Gastroesophageal sphincter (tissue), 4 donors: ENCODE data around the gene SHOC2. TPM values are rescaled to one million over a fixed set of nuclear protein-coding genes. Genes with fewer than 3 reads are reported as not detected.
A peak's percentile ranks its signal among the peaks of the same experiment; 100 is the strongest.

Experiments used
- ATAC-seq: fragments of 150-250 bp; one replicate; pipeline ENCODE4 v1.9.1; 2016; ENCODE audit warnings: mild to moderate bottlenecking, moderate library complexity
- H3K27ac ChIP-seq, 4 donors: fragments of 200-600 bp; sonication (generic) in 3 of 4; 1 replicate in 3 of 4; 2 replicates in 1 of 4; pipeline ENCODE4 v1.5.1; 2016 to 2019
- H3K27me3 ChIP-seq: fragments of 200-600 bp; sonication (generic); one replicate; pipeline ENCODE4 v1.5.1; 2019
- H3K36me3 ChIP-seq, 2 donors: fragments of 200-600 bp; sonication (generic); one replicate each; pipeline ENCODE4 v1.5.1; 2019; ENCODE audit warnings: control low read depth in 1 of 2
- H3K4me1 ChIP-seq, 3 donors: fragments of 200-600 bp; sonication (generic); 1 replicate in 2 of 3; 2 replicates in 1 of 3; pipeline ENCODE4 v1.5.1; 2016 to 2019; ENCODE audit warnings: control low read depth in 2 of 3
- H3K4me3 ChIP-seq, 2 donors: fragments of 200-600 bp; sonication (generic); one replicate each; pipeline ENCODE4 v1.5.1; 2019; ENCODE audit warnings: mild to moderate bottlenecking in 1 of 2, moderate library complexity in 1 of 2
- H3K9me3 ChIP-seq, 3 donors: fragments of 200-600 bp; sonication (generic); one replicate each; pipeline ENCODE4 v1.5.1; 2017 to 2019; ENCODE audit warnings: control low read depth in 2 of 3
- EP300 ChIP-seq: sonication (generic); formaldehyde crosslinking; IDR thresholded peaks from one replicate; pipeline ENCODE4 v1.6.1; 2017; ENCODE audit warnings: antibody characterized with exemption, mild to moderate bottlenecking
- POLR2A ChIP-seq, 2 donors: fragments of 450-650 bp; IDR thresholded peaks; one replicate each; pipeline ENCODE4 v1.6.1; 2017; ENCODE audit warnings: antibody characterized with exemption in 2 of 2, mild to moderate bottlenecking in 2 of 2, moderate library complexity in 1 of 2
- POLR2AphosphoS5 ChIP-seq: sonication (generic); formaldehyde crosslinking; IDR thresholded peaks from one replicate; pipeline ENCODE4 v1.6.1; 2017; ENCODE audit warnings: antibody characterized with exemption
- WGBS, 2 donors: methylation state at CpG; one replicate each; pipeline ENCODE4 v1.1.5; 2018; ENCODE audit warnings: low coverage in 1 of 2; 5-methylcytosine and 5-hydroxymethylcytosine counted together
- total RNA-seq, 4 donors: library from RNA; depleted of rRNA; stranded (reverse); fragments of >200 nt; gene quantifications; one replicate each; pipeline ENCODE4 v1.1.0, GENCODE V29; 2016
- TF ChIP-seq, protein P1 (sequence below), 4 experiments: fragments of 200-600 bp in 2 of 4; fragments of 450-650 bp in 2 of 4; sonication (generic) in 1 of 4; IDR thresholded peaks; one replicate each; pipeline ENCODE4 v1.5.1; 2017 to 2019; ENCODE audit warnings: antibody characterized with exemption in 4 of 4, mild to moderate bottlenecking in 2 of 4, moderate library complexity in 2 of 4

SHOC2 gene
- total RNA-seq, 4 donors from 2014 or later = 50.5 to 66.0 (median 58.4) TPM

DNA sequence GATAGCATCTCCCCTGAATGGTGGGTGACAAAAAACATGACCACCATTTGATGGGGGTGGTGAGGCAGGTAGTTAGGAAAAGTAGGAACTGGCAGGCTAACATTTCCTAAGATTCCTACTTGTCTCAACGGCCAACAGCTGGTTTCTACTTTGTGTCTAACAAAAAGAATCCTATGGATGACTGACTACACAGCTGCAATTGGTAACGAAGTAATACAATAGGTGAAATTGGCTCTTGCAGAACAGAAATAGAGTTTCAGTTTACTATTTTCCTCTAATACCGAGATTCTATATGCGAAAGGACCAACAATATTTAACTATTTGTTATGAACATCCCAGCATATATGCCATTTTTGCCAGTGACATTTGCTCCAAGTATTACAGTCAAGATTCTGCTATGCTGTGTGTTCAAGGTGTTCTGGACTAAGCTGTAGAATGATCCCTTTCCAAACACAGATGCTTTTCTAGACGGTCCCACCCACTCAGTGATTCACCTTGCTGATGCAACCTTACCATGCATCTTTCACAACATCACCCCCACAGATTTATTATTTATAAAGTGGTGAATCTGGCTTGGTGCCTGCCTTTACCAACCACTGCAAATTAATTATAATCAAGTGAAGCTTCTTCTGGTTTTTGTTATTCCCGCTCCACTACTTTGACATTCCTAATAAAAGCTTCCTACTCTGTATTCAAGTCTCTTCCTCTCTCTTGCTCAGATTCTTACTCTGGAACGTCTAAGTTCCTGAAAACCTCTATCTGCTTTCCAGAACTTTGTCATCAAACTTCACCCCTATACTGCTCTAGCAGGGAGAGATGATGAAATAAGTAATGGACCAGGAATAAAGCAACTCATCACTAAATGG lies 17.2 kb upstream of the SHOC2 start:
- ATAC-seq = peak; percentile 84
- WGBS, 2 donors = 63 to 70% methylated on average over 7 of the region's 7 CpGs
- no peak overlapping the region for H3K4me3 ChIP-seq
- peaks cover 0 to 54% of the 10 kb centered on the region in 2 donors for H3K36me3 ChIP-seq
- peaks cover 0 to 19% (median 0%) of the 10 kb centered on the region in 3 donors for H3K4me1 ChIP-seq
- H3K27ac ChIP-seq = peak overlapping the region in 2 of 4 donors; percentile 40 to 49
- peak; percentile 76 for TF ChIP-seq POLR2AphosphoS5
- no peak for TF ChIP-seq EP300
- H3K27me3 ChIP-seq = no peaks in the 10 kb centered on the region
- no peaks in the 10 kb centered on the region for H3K9me3 ChIP-seq

DNA sequence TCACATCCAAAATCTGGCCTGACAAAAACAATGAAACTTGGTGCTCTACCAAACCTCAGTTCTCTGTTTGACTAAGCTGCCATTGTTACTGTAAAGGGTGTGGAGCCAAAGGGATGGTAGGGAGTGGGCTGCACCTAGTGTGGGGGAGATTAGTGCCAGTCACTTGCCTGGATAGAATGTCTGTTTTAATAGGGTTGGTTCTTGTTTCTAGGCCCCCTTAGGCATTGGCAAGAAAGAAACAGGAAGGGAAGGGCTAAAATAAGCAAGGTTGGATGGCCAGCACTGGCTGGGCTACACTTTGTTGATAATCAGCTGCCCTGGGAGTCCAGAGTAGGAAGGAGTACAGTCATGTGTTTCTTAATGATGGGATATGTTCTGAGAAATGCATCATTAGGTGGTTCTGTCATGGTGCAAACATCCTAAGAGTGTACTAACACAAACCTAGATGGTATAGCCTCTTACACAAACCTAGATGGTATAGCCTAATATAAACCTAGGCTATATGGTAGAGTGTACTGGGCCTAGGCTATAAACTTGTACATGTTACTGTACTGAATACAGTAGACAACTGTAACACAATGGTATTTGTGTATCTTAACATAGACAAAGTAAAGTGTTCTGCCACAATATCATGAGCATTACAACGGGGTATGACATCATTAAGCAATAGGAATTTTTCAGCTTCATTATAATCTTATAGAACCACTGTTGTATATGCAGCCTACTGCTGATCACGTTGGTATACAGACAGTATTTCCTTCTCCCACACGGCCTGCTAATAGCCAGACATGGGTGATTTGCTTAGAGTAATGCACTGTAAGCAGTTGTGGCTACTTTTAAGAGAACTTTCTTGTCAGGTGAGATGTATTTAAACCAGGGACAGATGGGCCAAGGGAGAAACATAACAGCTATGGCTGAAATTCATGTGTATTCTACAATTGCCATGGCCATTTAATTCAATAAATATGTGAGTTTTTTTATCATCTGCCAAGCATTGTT lies 15.8 kb upstream of the SHOC2 start:
- 85 to 86% methylated on average over 3 of the region's 3 CpGs for WGBS, 2 donors
- Histone ChIP-seq H3K36me3 (peaks cover 0 to 41% of the 10 kb centered on the region in 2 donors), H3K27me3 (no peaks in the 10 kb centered on the region), H3K4me3 (no peak overlapping the region), H3K9me3 (no peaks in the 10 kb centered on the region), H3K27ac (no peak overlapping the region), H3K4me1 (peaks cover 0 to 17% (median 0%) of the 10 kb centered on the region in 3 donors)
- TF ChIP-seq, protein P1, sequence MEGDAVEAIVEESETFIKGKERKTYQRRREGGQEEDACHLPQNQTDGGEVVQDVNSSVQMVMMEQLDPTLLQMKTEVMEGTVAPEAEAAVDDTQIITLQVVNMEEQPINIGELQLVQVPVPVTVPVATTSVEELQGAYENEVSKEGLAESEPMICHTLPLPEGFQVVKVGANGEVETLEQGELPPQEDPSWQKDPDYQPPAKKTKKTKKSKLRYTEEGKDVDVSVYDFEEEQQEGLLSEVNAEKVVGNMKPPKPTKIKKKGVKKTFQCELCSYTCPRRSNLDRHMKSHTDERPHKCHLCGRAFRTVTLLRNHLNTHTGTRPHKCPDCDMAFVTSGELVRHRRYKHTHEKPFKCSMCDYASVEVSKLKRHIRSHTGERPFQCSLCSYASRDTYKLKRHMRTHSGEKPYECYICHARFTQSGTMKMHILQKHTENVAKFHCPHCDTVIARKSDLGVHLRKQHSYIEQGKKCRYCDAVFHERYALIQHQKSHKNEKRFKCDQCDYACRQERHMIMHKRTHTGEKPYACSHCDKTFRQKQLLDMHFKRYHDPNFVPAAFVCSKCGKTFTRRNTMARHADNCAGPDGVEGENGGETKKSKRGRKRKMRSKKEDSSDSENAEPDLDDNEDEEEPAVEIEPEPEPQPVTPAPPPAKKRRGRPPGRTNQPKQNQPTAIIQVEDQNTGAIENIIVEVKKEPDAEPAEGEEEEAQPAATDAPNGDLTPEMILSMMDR (IDR thresholded peaks at IDR 0.05) = no peak
- TF ChIP-seq EP300 = no peak
- no peak for TF ChIP-seq POLR2A (IDR thresholded peaks at IDR 0.05)
- no peak for TF ChIP-seq POLR2AphosphoS5
- no peak for ATAC-seq

DNA sequence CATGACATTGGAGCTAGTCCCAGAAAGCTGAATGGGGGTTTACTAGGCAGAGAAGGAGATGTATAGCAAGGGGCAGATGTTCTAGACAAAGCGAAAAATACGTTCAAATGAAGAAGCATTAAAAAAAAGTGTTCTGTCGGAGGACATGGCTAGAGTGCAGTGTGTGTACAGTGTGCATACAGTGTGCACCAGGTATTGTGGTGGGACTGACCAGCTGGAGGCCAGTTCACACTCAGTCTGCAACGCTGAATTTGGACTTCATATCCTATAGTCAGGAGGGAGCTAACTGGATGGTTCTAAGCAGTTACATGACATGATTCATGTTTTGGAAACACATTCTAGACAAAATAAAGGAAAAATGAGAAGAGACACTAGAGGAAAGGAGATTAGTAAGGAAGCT lies 9.3 kb upstream of the SHOC2 start:
- Histone ChIP-seq H3K9me3 (no peaks in the 10 kb centered on the region), H3K4me3 (no peak overlapping the region), H3K27ac (no peak overlapping the region), H3K4me1 (no peaks in the 10 kb centered on the region), H3K27me3 (no peaks in the 10 kb centered on the region), H3K36me3 (peaks cover 0 to 15% of the 10 kb centered on the region in 2 donors)
- no peak for TF ChIP-seq POLR2AphosphoS5
- TF ChIP-seq, protein P1 (IDR thresholded peaks at IDR 0.05) = no peak
- TF ChIP-seq EP300 = no peak
- no peak for TF ChIP-seq POLR2A (IDR thresholded peaks at IDR 0.05)
- ATAC-seq = no peak
- 48 to 66% methylated on average over 2 to 4 of the region's 4 CpGs for WGBS, 2 donors

DNA sequence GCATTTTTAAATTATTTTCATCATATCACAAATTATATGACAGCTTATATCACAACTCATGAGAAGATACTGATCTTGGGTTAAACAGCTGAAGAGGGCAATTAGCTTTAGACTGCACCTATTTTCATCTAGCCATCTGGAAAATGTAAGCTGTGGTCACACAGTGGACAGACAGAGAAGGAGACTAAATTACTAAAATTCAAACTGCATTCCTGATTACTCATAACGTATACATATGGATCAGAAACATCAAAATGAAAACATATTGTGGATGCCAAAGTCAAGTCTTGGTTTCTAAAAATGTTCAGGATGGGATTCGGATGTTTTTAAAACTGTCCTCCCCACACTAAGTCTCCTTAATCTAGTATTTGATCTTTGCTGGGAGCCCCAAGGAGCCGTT lies 7.0 kb upstream of the SHOC2 start:
- Histone ChIP-seq H3K27me3 (no peaks in the 10 kb centered on the region), H3K27ac (no peak overlapping the region), H3K4me3 (no peak overlapping the region), H3K4me1 (peaks cover 0 to 8% (median 0%) of the 10 kb centered on the region in 3 donors), H3K9me3 (no peaks in the 10 kb centered on the region), H3K36me3 (peaks cover 0 to 6% of the 10 kb centered on the region in 2 donors)
- WGBS, 2 donors = 39 to 52% methylated on average over 3 of the region's 3 CpGs
- TF ChIP-seq POLR2A (IDR thresholded peaks at IDR 0.05) (no peak), POLR2AphosphoS5 (no peak), EP300 (no peak)
- TF ChIP-seq, protein P1 (IDR thresholded peaks at IDR 0.05) = no peak
- ATAC-seq = no peak

DNA sequence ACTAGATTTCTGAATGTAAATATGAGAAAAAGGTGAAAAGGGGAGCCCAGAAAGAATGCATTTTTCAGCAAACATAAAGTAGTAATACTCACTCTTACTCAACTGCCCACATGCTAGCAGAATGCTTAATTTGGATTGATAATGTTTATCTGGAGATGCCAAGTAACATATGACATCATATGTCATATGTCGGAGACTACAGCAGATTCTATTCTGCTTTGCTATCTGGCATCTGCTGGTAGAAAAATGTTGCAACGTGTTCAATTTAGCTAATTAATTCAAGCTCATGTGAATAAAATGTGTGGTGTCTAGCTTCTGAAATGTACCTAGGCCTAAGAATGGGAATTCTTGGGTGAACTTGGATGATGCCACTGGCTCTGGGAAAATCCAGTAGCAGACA lies 5.0 kb upstream of the SHOC2 start:
- Histone ChIP-seq H3K9me3 (no peaks in the 10 kb centered on the region), H3K36me3 (peaks cover 0 to 6% of the 10 kb centered on the region in 2 donors), H3K4me1 (peaks cover 4 to 16% (median 5%) of the 10 kb centered on the region in 3 donors), H3K27ac (no peak overlapping the region), H3K4me3 (no peak overlapping the region), H3K27me3 (no peaks in the 10 kb centered on the region)
- TF ChIP-seq POLR2AphosphoS5 (no peak), POLR2A (IDR thresholded peaks at IDR 0.05) (no peak), EP300 (no peak)
- TF ChIP-seq, protein P1 (IDR thresholded peaks at IDR 0.05) = no peak
- ATAC-seq = no peak
- WGBS, 2 donors = 85 to 86% methylated on average over 2 of the region's 2 CpGs
